ENCODE results near the gene TAOK3. TPM values are rescaled to one million over a fixed set of nuclear protein-coding genes. Genes with fewer than 3 reads are reported as not detected.

The TAOK3 gene
- total and polyA plus RNA-seq, 2 donors (not counting 3 experiments of a cell fraction or from before 2014, with no cell fraction given), result 11.3 to 23.1 TPM

GRCh38 chr12:118119449-118119879, 253.2 kb downstream of the TAOK3 start:
- Histone ChIP-seq H3K9ac (replicated peaks; ENCODE audit: extremely low read depth, insufficient read depth, low read length) (no peak overlapping the region), H3K4me1 (ENCODE audit: control insufficient read depth, extremely low read depth, insufficient read depth, low read length) (no peaks in the 10 kb centered on the region), H3K4me2 (ENCODE audit: insufficient read depth, low read length) (no peak overlapping the region), H3K79me2 (ENCODE audit: control insufficient read depth, insufficient read depth, low read length) (no peaks in the 10 kb centered on the region), H3K27ac (ENCODE audit: insufficient read depth, low read depth, low read length) (no peak overlapping the region), H2AFZ (ENCODE audit: low read depth, low read length) (no peak overlapping the region), H3K9me3 (replicated peaks; ENCODE audit: control insufficient read depth, insufficient read depth, low read length) (no peaks in the 10 kb centered on the region), H4K20me1 (replicated peaks; ENCODE audit: control insufficient read depth, extremely low read depth, insufficient read depth, low read length) (no peaks in the 10 kb centered on the region), H3K36me3 (ENCODE audit: control insufficient read depth in 2 of 2, extremely low read depth in 1 of 2, insufficient read depth in 2 of 2, low read length in 2 of 2) (no peaks in the 10 kb centered on the region), H3K27me3 (ENCODE audit: control insufficient read depth in 2 of 2, insufficient read depth in 2 of 2, low read length in 2 of 2) (no peaks in the 10 kb centered on the region), H3K9me1 (replicated peaks; ENCODE audit: control insufficient read depth, extremely low read depth, insufficient read depth, low read length) (no peaks in the 10 kb centered on the region), H3K4me3 (replicated peaks in 1 of 3; ENCODE audit: insufficient read depth in 1 of 3, low read depth in 1 of 3, low read length in 3 of 3) (no peak overlapping the region)
- CTCF ChIA-PET, result interaction anchor here (0.7 to 4.1 kb wide), 3 partner anchors 16 to 257 kb away, joined by 4 to 60 read pairs (median 4); partner anchors contain the start of genes PEBP1 and SUDS3
- DNase-seq (ENCODE audit: low read depth, low spot score), result no peak
- POLR2A ChIA-PET, result no interaction called here
- TF ChIP-seq, protein P1, sequence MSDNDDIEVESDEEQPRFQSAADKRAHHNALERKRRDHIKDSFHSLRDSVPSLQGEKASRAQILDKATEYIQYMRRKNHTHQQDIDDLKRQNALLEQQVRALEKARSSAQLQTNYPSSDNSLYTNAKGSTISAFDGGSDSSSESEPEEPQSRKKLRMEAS (IDR thresholded peaks at IDR 0.05; ENCODE audit: insufficient read depth, insufficient read length), result no peak
- TF ChIP-seq POLR2AphosphoS5 (IDR thresholded peaks at IDR 0.05; ENCODE audit: insufficient read depth, low read depth, low read length) (no peak), CTCF (IDR thresholded peaks at IDR 0.05; ENCODE audit: extremely low read depth in 1 of 2, insufficient read depth in 1 of 2, low read depth in 1 of 2, low read length in 2 of 2) (no peak), FOS (IDR thresholded peaks at IDR 0.05; ENCODE audit: borderline replicate concordance, insufficient read depth, low read length) (no peak), POLR2A (IDR thresholded peaks at IDR 0.05; ENCODE audit: low read depth, low read length) (no peak), MYC (IDR thresholded peaks at IDR 0.05; ENCODE audit: low read depth, low read length) (no peak), JUN (IDR thresholded peaks at IDR 0.05; ENCODE audit: borderline replicate concordance, insufficient read depth, insufficient read length, low read depth) (no peak), GATA2 (IDR thresholded peaks at IDR 0.05; ENCODE audit: insufficient read depth, insufficient read length, low read depth, low read length) (no peak), EZH2 (IDR thresholded peaks at IDR 0.05; ENCODE audit: borderline replicate concordance, low read depth, low read length, severe bottlenecking) (no peak)
- FAIRE-seq, result no peak
- dilution Hi-C loops (cut with MboI; ENCODE audit: extremely low pct_ligation_motif_present, low sequenced_read_pairs), result no loop called here
- intact Hi-C loops (cut with micrococcal nuclease), result no loop called here
- BruUV-seq (replicated peaks), result no TSS peak

Measured in endothelial cell of umbilical vein (primary cell).